ENCODE results near the gene ULBP3.

DNA sequence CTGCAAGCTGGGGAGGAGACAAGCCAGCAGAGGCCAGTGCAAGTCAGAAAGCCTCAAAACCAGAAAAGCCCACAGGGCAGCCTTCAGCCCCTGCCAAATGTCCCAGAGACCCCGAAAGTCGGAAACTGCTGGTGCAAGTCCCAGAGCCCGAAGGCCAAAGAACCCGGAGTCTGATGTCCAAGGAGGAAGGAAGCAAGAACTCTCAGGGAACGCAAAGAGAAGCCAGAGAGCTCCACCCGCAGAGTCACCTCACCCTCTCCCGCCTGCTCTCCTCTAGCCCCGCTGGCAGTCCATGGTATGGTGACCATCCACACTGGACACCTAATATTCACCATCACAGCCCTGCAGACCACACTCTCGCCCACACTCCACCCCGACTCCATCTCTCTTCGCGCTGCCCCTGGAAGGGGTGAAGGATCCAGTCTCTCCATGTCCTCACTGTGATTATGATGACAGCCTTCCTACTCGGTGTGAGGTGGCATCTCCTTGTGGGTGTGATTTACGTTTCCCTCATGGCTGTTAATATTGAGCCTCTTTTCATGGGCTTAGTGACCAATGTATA is 10.6 kb downstream of the ULBP3 start:
- TF ChIP-seq, protein P1, sequence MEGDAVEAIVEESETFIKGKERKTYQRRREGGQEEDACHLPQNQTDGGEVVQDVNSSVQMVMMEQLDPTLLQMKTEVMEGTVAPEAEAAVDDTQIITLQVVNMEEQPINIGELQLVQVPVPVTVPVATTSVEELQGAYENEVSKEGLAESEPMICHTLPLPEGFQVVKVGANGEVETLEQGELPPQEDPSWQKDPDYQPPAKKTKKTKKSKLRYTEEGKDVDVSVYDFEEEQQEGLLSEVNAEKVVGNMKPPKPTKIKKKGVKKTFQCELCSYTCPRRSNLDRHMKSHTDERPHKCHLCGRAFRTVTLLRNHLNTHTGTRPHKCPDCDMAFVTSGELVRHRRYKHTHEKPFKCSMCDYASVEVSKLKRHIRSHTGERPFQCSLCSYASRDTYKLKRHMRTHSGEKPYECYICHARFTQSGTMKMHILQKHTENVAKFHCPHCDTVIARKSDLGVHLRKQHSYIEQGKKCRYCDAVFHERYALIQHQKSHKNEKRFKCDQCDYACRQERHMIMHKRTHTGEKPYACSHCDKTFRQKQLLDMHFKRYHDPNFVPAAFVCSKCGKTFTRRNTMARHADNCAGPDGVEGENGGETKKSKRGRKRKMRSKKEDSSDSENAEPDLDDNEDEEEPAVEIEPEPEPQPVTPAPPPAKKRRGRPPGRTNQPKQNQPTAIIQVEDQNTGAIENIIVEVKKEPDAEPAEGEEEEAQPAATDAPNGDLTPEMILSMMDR (IDR thresholded peaks at IDR 0.05; ENCODE audit: poor library complexity, severe bottlenecking), result no peak
- no peak for TF ChIP-seq EZH2 (IDR thresholded peaks at IDR 0.05; ENCODE audit: borderline replicate concordance, insufficient read depth, low read length, poor library complexity, severe bottlenecking)
- no peak for TF ChIP-seq RAD21 (conservative IDR thresholded peaks at IDR 0.05)
- TF ChIP-seq TAF1 (IDR thresholded peaks at IDR 0.05; ENCODE audit: low read depth), result no peak
- no peak for TF ChIP-seq SMC3 (conservative IDR thresholded peaks at IDR 0.05; ENCODE audit: poor library complexity)
- no peak for TF ChIP-seq EP300 (conservative IDR thresholded peaks at IDR 0.05; ENCODE audit: poor library complexity, severe bottlenecking)
- TF ChIP-seq POLR2AphosphoS5 (IDR thresholded peaks at IDR 0.05), result no peak
